ENCODE data around the gene SVOPL.

DNA sequence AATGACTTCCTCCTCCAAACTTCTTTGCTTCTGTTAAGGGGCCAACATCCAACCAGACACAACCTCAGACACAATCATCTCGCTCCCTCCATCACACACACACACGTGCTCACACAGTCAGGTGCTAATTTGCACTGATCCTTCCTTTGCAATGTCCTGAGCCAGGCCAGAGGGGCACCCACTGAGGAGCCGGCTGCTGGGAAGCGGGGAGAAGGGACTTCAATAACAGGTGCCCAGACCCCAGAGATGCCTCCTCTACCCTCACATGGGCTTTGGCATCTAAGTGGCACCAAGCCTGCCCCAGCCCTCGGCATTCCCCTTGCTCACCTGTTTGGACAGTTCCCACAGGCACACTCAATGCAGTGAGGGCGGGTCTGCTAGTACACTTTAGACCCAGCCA, 34.2 kb upstream of the SVOPL start:
- TF ChIP-seq EZH2phosphoT487 (IDR thresholded peaks at IDR 0.05; ENCODE audit: borderline replicate concordance) (no peak), CTCF (IDR thresholded peaks at IDR 0.05 in 2 of 3, conservative IDR thresholded peaks at IDR 0.05 in 1 of 3; ENCODE audit: borderline replicate concordance in 1 of 3, insufficient read depth in 1 of 3, low read depth in 2 of 3, low read length in 2 of 3) (no peak), EZH2 (IDR thresholded peaks at IDR 0.05) (no peak), SRF (IDR thresholded peaks at IDR 0.05; ENCODE audit: low read depth) (no peak), POLR2A (IDR thresholded peaks at IDR 0.05; ENCODE audit: borderline replicate concordance, extremely low read depth, insufficient read depth, insufficient read length) (no peak), TCF7L2 (IDR thresholded peaks at IDR 0.05; ENCODE audit: borderline replicate concordance, extremely low read depth, insufficient read depth, insufficient read length) (no peak), ZNF274 (IDR thresholded peaks at IDR 0.05; ENCODE audit: low read depth, low read length) (no peak), RAD21 (IDR thresholded peaks at IDR 0.05; ENCODE audit: low read depth) (no peak), MAX (IDR thresholded peaks at IDR 0.05) (no peak), POLR2AphosphoS5 (IDR thresholded peaks at IDR 0.05; ENCODE audit: low read depth, low read length) (no peak), ELF1 (IDR thresholded peaks at IDR 0.05; ENCODE audit: borderline replicate concordance, low read depth) (no peak), SIN3A (IDR thresholded peaks at IDR 0.05; ENCODE audit: low read depth) (no peak), SP1 (IDR thresholded peaks at IDR 0.05; ENCODE audit: low read depth) (no peak)

All from HCT116 (cell line).